Muscle of leg (tissue), 11 donors: ENCODE results near the gene JMJD1C. TPM values are rescaled to one million over a fixed set of nuclear protein-coding genes. Genes with fewer than 3 reads are reported as not detected.
"Not testable (repeated sequence)": the region's sequence is repeated elsewhere in the genome, so short reads cannot be mapped to it uniquely, and the experiment has no call there.

ENCODE experiments used
- DNase-seq: peaks from one replicate; pipeline ENCODE4 v3.0.0; 2013
- H3K27ac ChIP-seq: one replicate; pipeline ENCODE4 v1.5.1; 2013; ENCODE audit warnings: mild to moderate bottlenecking, low read length, control low read depth
- H3K27me3 ChIP-seq: one replicate; pipeline ENCODE4 v1.6.1; 2013; ENCODE audit warnings: low read length; ENCODE audit not compliant: control insufficient read depth, insufficient read depth
- H3K36me3 ChIP-seq: one replicate; pipeline ENCODE4 v1.6.1; 2013; ENCODE audit warnings: low read length; ENCODE audit not compliant: control insufficient read depth, insufficient read depth
- H3K4me1 ChIP-seq: one replicate; pipeline ENCODE4 v1.6.1; 2013; ENCODE audit warnings: low read length; ENCODE audit not compliant: control insufficient read depth, insufficient read depth
- H3K4me3 ChIP-seq: one replicate; pipeline ENCODE4 v1.5.1; 2013; ENCODE audit warnings: low read length, control low read depth
- H3K9me3 ChIP-seq: replicated peaks from 2 replicates; pipeline ENCODE4 v1.6.1; 2013; ENCODE audit warnings: low read depth, low read length; ENCODE audit not compliant: control insufficient read depth
- WGBS: methylation state at CpG from one replicate; pipeline ENCODE4 v1.1.5; 2013; ENCODE audit warnings: missing lambda C conversion rate; ENCODE audit not compliant: insufficient coverage; 5-methylcytosine and 5-hydroxymethylcytosine counted together
- polyA plus RNA-seq, 8 donors: library from polyadenylated mRNA; unstranded; fragments of 120-200 nt; gene quantifications; one replicate each; pipeline versions ENCODE4 v1.2.1 to v1.2.3, GENCODE V29; 2013; ENCODE audit warnings: inconsistent platforms in 1 of 8, low replicate concordance in 1 of 8; ENCODE audit not compliant: insufficient read length in 8 of 8, insufficient read depth in 1 of 8
- total RNA-seq: library from RNA; stranded (reverse); fragments of 120-200 nt; gene quantifications from one replicate; pipeline ENCODE4 v1.2.4, GENCODE V29; 2013

The JMJD1C gene
- total and polyA plus RNA-seq, 9 donors, result 55.5 to 104 (median 74.7) TPM

DNA sequence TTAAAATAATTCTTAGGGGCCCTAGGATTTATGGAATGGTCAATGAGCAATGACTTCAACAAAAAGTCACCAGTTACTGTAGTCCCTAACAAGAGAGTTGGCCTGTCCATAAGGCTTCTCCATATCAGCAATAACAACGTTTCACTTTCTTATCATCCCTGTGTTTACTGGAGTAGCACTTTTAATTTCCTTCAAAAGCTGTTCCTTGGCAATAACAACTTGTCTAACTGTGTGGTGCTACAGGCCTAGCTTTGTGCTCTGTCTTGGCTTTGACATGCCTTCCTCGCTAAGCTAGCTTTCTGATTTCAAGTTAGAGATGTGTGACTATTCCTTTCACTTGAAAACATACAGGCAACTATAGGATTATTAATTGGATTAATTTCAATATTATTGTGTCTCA, 81.1 kb downstream of the JMJD1C start:
- H3K9me3 ChIP-seq, result no peaks in the 10 kb centered on the region
- H3K4me1 ChIP-seq, result no peaks in the 10 kb centered on the region
- H3K27me3 ChIP-seq, result no peaks in the 10 kb centered on the region
- no peak overlapping the region for H3K27ac ChIP-seq
- DNase-seq, result no peak
- no peaks in the 10 kb centered on the region for H3K36me3 ChIP-seq
- WGBS, result 100% methylated on average over 1 of the region's 2 CpGs
- no peak overlapping the region for H3K4me3 ChIP-seq

DNA sequence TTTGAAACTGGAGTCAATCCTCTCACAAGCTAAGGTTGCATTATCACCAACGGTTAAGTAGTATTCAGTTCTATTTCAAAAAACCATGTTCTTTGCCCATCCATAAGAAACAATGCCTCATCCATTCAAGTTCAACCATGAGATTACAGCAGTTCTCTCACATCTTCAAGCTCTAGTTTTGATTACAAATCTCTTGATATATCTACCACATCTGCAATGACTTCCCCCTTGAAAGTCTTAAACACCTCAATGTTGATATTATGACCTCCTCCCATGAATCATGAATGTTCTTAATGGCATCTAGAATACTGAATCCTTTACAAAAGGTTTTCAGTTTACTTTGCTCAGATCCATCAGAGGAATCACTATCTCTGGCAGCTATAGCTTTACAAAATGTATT, 81.8 kb downstream of the JMJD1C start:
- Histone ChIP-seq H3K27ac (no peak overlapping the region), H3K4me3 (no peak overlapping the region), H3K27me3 (no peaks in the 10 kb centered on the region), H3K36me3 (no peaks in the 10 kb centered on the region), H3K4me1 (no peaks in the 10 kb centered on the region), H3K9me3 (no peaks in the 10 kb centered on the region)
- DNase-seq, result no peak
- 83% methylated on average over 1 of the region's 1 CpG for WGBS

DNA sequence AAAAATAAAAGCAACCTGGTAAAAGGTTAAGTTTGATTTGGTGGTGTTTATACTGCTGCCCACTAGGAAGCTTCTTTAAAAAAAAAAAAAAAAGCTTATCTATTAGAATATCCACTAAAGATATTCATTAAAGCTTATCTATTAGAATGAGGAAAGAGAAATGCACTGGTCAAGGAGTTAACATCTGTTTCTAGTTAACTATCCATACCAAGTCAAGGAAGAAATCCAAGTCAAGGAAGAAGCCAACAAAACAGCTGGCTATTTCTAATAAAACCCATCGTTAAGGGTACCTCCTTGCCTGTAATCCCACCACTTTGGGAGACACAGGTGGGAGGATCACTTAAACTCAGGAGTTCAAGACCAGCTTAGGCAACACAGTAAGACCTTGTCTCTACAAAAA, 82.6 kb downstream of the JMJD1C start:
- H3K27ac ChIP-seq, result no peak overlapping the region
- no peaks in the 10 kb centered on the region for H3K9me3 ChIP-seq
- WGBS, result no CpG with 5 or more reads among the region's 1 CpG
- H3K4me1 ChIP-seq, result no peaks in the 10 kb centered on the region
- no peaks in the 10 kb centered on the region for H3K36me3 ChIP-seq
- no peak for DNase-seq
- no peak overlapping the region for H3K4me3 ChIP-seq
- H3K27me3 ChIP-seq, result no peaks in the 10 kb centered on the region

DNA sequence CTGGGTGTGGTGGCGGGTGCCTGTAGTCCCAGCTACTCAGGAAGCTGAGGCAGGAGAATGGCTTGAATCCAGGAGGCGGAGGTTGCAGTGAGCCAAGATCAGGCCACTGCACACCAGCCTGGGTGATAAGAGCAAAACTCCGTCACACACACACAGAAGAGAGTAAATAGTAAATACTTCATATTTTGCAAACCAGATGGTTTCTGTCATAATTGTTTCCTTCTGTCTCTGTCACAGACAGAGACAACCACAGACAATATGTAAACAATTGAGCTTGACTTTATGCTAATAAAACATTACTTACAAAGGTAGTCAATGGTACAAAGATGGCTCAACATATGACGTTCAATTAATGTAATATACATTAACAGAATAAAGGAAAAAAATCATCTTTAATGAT, 83.7 kb downstream of the JMJD1C start:
- Histone ChIP-seq H3K4me3 (no peak overlapping the region), H3K27ac (no peak overlapping the region), H3K27me3 (no peaks in the 10 kb centered on the region), H3K9me3 (no peaks in the 10 kb centered on the region), H3K4me1 (no peaks in the 10 kb centered on the region), H3K36me3 (no peaks in the 10 kb centered on the region)
- WGBS, result no CpG with 5 or more reads among the region's 4 CpGs
- DNase-seq, result no peak

DNA sequence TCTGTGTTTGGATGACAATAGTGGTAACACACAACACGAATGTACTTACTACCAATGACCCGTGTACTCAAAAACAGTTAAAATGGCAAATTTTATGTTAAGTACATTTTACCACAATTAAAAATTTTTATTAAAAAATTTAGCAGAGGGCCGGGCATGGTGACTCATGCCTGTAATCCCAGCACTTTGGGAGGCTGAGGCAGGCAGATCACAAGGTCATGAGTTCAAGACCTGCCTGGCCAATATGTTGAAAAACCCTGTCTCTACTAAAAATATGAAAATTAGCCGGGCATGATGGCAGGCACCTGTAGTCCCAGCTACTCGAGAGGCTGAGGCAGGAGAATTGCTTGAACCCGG, 88.5 kb downstream of the JMJD1C start:
- H3K36me3 ChIP-seq, H3K27ac ChIP-seq, DNase-seq, H3K9me3 ChIP-seq, H3K27me3 ChIP-seq, H3K4me1 ChIP-seq, H3K4me3 ChIP-seq: not testable (repeated sequence)
- WGBS, result 100% methylated on average over 4 of the region's 6 CpGs

DNA sequence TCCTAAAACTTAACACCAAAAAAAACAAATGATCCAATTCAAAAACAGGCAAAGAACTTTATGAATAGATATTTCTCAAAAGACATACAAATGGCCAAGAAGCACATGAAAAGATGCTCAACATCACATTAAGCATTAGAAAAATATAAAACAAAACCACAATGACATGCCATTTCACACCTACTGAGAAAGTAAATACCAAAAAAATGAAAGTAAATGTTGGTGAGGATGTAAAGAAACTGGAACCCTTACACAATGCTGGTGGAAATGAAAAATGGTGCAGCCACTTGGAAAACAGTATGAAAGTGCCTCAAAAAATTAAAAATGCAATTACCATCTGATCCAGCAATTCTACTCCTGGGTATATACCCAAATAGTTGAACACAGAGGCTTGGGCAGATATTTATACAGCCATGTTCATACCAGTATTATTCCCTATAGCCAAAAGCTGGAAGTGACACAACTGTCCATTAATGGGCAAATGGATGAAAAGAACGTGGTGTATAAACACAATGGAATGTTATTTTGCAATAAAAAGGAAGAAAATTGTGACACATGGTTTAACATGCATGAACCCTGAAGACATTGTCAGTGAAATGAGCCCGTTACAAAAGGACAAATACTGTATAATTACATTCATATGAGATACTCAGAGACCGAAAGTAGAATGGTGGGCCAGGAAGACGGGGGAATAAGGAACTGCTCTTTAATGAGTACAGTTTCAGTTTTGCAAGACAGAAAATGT, 89.0 kb downstream of the JMJD1C start:
- Histone ChIP-seq H3K4me3 (no peak overlapping the region), H3K4me1 (no peaks in the 10 kb centered on the region), H3K9me3 (no peaks in the 10 kb centered on the region), H3K36me3 (peaks cover 2% of the 10 kb centered on the region), H3K27me3 (no peaks in the 10 kb centered on the region), H3K27ac (no peak overlapping the region)
- DNase-seq, result no peak
- no CpG with 5 or more reads among the region's 4 CpGs for WGBS

DNA sequence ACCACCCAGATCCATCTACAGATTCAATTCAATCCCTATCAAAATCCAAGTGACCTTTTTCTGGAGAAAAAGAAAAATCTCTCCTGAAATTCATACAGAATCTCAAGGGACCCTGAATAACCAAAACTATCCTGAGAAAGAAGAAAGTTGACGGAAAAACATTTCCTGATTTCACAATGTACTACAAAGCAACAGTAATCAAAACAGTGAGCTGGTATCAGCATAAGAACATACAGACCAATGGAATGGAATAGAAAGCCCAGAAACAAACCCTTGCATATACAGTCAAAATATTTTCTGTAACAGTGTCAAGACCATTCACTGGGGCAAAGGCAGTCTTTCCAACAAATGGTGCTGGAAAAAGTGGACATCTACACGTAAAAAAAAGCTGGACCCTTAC, 89.9 kb downstream of the JMJD1C start:
- DNase-seq, result no peak
- H3K36me3 ChIP-seq, result peaks cover 2% of the 10 kb centered on the region
- no peaks in the 10 kb centered on the region for H3K9me3 ChIP-seq
- no peak overlapping the region for H3K27ac ChIP-seq
- no peak overlapping the region for H3K4me3 ChIP-seq
- H3K27me3 ChIP-seq, result no peaks in the 10 kb centered on the region
- no peaks in the 10 kb centered on the region for H3K4me1 ChIP-seq
- WGBS, result no CpG with 5 or more reads among the region's 2 CpGs

DNA sequence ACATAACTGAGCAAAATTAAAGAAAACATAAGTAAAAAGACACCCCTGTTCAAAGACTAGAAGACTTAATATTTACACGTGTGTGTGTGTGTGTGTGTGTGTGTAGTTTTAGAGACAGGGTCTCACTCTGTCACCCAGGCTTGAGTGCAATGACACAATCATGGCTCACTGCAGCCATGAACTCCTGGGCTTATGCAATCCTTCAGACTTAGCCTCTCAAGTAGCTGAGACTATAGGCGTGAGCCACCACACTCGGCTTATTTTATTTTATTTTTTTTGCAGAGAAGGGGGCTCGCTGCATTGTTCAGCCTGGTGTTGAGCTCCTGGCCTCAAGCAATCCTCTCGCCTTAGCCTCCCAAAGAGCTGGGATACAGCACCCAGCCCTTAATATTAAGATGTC, 90.3 kb downstream of the JMJD1C start:
- H3K9me3 ChIP-seq, result no peaks in the 10 kb centered on the region
- no peaks in the 10 kb centered on the region for H3K4me1 ChIP-seq
- no peak overlapping the region for H3K27ac ChIP-seq
- peaks cover 2% of the 10 kb centered on the region for H3K36me3 ChIP-seq
- 100% methylated on average over 1 of the region's 5 CpGs for WGBS
- DNase-seq, result no peak
- H3K4me3 ChIP-seq, result no peak overlapping the region
- no peaks in the 10 kb centered on the region for H3K27me3 ChIP-seq

DNA sequence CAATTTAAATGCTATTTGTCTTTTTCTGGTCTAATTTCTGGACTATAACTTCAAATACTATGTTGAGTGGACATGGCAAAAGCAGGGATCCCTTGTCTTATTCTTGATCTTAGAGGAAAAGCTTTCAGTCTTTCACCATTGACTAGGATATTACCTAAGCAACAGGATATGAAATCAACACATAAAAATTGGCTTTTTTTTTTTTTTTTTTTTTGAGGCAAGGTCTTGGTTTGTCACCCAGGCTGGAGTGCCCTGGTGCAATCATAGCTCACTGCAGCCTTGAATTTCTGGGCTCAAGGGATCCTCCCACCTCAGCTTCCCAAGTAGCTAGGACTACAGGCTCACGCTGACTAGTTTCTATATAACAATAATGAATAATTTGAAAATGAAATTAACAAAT, 90.8 kb downstream of the JMJD1C start:
- Histone ChIP-seq H3K4me3 (no peak overlapping the region), H3K9me3 (no peaks in the 10 kb centered on the region), H3K36me3 (peaks cover 2% of the 10 kb centered on the region), H3K4me1 (no peaks in the 10 kb centered on the region), H3K27ac (no peak overlapping the region), H3K27me3 (no peaks in the 10 kb centered on the region)
- WGBS, result no CpG with 5 or more reads among the region's 1 CpG
- no peak for DNase-seq

DNA sequence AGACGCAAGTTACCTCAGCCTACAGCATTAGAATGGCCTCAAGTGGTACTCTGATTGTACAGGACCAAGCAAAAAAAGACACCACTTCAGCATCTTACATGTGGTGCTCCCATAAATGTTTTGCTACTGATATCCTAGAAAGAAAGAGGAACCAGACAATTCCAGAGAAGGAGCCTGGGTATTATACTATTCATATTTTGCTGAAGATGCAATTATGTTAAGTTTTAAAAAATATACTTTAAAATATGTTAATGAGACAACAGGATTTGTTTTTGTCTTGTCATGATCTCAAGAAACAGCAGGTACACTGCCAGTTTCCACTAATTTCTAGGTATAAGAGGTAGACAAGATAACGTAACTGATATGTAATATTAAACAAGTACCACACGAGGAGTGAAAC, 92.6 kb downstream of the JMJD1C start:
- no CpG with 5 or more reads among the region's 3 CpGs for WGBS
- H3K9me3 ChIP-seq, result no peaks in the 10 kb centered on the region
- no peaks in the 10 kb centered on the region for H3K27me3 ChIP-seq
- no peak overlapping the region for H3K4me3 ChIP-seq
- H3K27ac ChIP-seq, result no peak overlapping the region
- H3K4me1 ChIP-seq, result no peaks in the 10 kb centered on the region
- peaks cover 2% of the 10 kb centered on the region for H3K36me3 ChIP-seq
- DNase-seq, result no peak

DNA sequence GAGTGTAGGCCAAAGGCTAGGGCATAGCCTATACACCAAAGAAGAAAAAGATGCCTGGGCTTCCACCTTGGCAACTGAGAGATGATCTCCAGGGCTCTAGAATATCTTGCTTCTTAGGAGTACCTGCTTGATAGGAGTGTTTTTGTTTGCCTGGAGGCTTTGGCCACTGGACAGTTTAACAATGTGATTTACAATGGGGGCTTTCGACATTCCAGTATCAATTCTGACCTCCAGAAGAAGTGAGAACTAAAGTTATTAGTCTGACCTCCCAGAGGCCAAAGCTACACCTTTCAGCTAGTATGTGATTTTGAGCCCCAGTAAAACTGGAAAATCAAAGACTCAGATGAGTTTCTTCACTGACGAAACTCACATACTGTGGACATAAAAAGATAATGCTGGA, 96.1 kb downstream of the JMJD1C start:
- H3K27me3 ChIP-seq, result no peaks in the 10 kb centered on the region
- H3K36me3 ChIP-seq, result no peaks in the 10 kb centered on the region
- WGBS, result no CpG with 5 or more reads among the region's 2 CpGs
- H3K4me1 ChIP-seq, result no peaks in the 10 kb centered on the region
- no peak overlapping the region for H3K27ac ChIP-seq
- no peak overlapping the region for H3K4me3 ChIP-seq
- no peaks in the 10 kb centered on the region for H3K9me3 ChIP-seq
- no peak for DNase-seq
